Measurements from ENCODE around the gene CAMK2A. TPM values are rescaled to one million over a fixed set of nuclear protein-coding genes. Genes with fewer than 3 reads are reported as not detected.

CAMK2A gene
- total and polyA plus RNA-seq, 2 of the 4 experiments (the other 2 are of a cell fraction) = 0.18 to 0.19 TPM

DNA sequence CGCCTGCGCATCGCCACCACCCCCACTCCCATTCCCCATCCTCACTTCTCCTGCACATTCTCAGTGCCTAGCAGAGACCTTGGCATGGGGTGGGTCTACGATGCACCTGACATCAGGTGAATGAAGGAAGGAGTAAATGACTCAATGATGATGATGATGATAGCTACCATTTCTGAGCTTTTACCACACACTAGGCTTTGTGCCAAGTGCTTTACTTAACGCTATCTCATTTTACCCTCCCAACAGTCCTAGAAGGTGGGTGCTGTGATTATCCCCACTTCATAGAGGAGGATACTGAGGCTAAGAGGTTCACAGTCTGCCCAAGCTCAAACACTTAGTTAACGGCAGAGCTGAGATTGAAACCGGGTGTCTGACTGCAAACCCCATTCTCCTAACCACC lies 27.1 kb downstream of the CAMK2A start:
- no CpG with 5 or more reads among the region's 7 CpGs for WGBS, 2 experiments (ENCODE audit: extremely low coverage in 2 of 2, insufficient read length in 1 of 2)
- H3K23ac ChIP-seq (ENCODE audit: low read depth, low read length) = no peak overlapping the region
- H2BK5ac ChIP-seq (ENCODE audit: low read depth, low read length, poor library complexity, severe bottlenecking) = no peak overlapping the region
- no peak overlapping the region for H3K4me3 ChIP-seq (ENCODE audit: insufficient read depth, low read depth, low read length)
- H2BK20ac ChIP-seq (ENCODE audit: low read depth, low read length) = peak overlapping the region; percentile 49; the same call in 1 of the 2 replicates
- peaks cover 0 to 6% of the 10 kb centered on the region in 2 experiments; a peak in 1 of 4 replicates for H3K79me1 ChIP-seq (ENCODE audit: low read depth in 1 of 2, low read length in 2 of 2)
- 0 out of 2 replicates have a peak overlapping the region, but pooled peaks have one; percentile 47 for H4K91ac ChIP-seq (ENCODE audit: insufficient read depth, low read depth, low read length)
- no peak overlapping the region for H3K14ac ChIP-seq (replicated peaks; ENCODE audit: low read depth, low read length)
- ATAC-seq (ENCODE audit: low read depth) (no peak), DNase-seq (no peak)
- peak overlapping the region; percentile 49; the same call in 1 of the 2 replicates for H2AK5ac ChIP-seq (ENCODE audit: low read depth, low read length)
- POLR2A ChIA-PET (ENCODE audit: unreplicated experiment) = no interaction called here
- in situ Hi-C loops (cut with MboI; ENCODE audit: low sequenced_read_pairs) (loop anchor here (10.0 kb wide), 1 partner anchor 172 kb away; no protein-coding TSS in a partner anchor), dilution Hi-C loops (cut with HindIII; ENCODE audit: low sequenced_read_pairs, unreplicated experiment) (no loop called here), intact Hi-C loops (cut with micrococcal nuclease) (no loop called here)
- no peak overlapping the region for H3K27ac ChIP-seq (ENCODE audit: insufficient read depth, low read length)
- H2AK9ac ChIP-seq (replicated peaks; ENCODE audit: low read depth, low read length, poor library complexity) = no peak overlapping the region
- peaks cover 25% of the 10 kb centered on the region for H3K4me1 ChIP-seq (ENCODE audit: control insufficient read depth, insufficient read depth, low read length)
- CTCF ChIA-PET = no interaction called here
- H3K4me2 ChIP-seq (ENCODE audit: low read depth, low read length) = no peak overlapping the region
- BruUV-seq (replicated peaks) = no TSS peak
- H3K9me3 ChIP-seq (ENCODE audit: control insufficient read depth, insufficient read depth, low read length) = no peaks in the 10 kb centered on the region
- H3K56ac ChIP-seq (ENCODE audit: extremely low read depth, insufficient read depth, low read length) = no peak overlapping the region
- TF ChIP-seq CEBPB (IDR thresholded peaks at IDR 0.05; ENCODE audit: low read depth, low read length) = no peak
- TF ChIP-seq MAZ (IDR thresholded peaks at IDR 0.05; ENCODE audit: borderline replicate concordance, low read depth, low read length) = no peak
- TF ChIP-seq NFE2L2 (IDR thresholded peaks at IDR 0.05; ENCODE audit: low read depth, low read length) = no peak
- TF ChIP-seq FOS (IDR thresholded peaks at IDR 0.05; ENCODE audit: low read depth, low read length) = no peak
- TF ChIP-seq CTCF (conservative IDR thresholded peaks at IDR 0.05; ENCODE audit: low read depth, low read length) = no peak
- no peak for TF ChIP-seq POLR2A (IDR thresholded peaks at IDR 0.05; ENCODE audit: low read depth, low read length)
- TF ChIP-seq RFX5 (IDR thresholded peaks at IDR 0.05; ENCODE audit: low read depth, low read length) = no peak
- no peak for TF ChIP-seq RCOR1 (IDR thresholded peaks at IDR 0.05; ENCODE audit: insufficient replicate concordance, low read length)
- TF ChIP-seq, protein P1, sequence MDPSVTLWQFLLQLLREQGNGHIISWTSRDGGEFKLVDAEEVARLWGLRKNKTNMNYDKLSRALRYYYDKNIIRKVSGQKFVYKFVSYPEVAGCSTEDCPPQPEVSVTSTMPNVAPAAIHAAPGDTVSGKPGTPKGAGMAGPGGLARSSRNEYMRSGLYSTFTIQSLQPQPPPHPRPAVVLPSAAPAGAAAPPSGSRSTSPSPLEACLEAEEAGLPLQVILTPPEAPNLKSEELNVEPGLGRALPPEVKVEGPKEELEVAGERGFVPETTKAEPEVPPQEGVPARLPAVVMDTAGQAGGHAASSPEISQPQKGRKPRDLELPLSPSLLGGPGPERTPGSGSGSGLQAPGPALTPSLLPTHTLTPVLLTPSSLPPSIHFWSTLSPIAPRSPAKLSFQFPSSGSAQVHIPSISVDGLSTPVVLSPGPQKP (IDR thresholded peaks at IDR 0.05; ENCODE audit: borderline replicate concordance, low read depth, low read length) = no peak
- TF ChIP-seq BHLHE40 (IDR thresholded peaks at IDR 0.05; ENCODE audit: low read depth, low read length) = no peak
- no peak for TF ChIP-seq MXI1 (IDR thresholded peaks at IDR 0.05; ENCODE audit: borderline replicate concordance, low read depth, low read length)
- TF ChIP-seq, protein P2, sequence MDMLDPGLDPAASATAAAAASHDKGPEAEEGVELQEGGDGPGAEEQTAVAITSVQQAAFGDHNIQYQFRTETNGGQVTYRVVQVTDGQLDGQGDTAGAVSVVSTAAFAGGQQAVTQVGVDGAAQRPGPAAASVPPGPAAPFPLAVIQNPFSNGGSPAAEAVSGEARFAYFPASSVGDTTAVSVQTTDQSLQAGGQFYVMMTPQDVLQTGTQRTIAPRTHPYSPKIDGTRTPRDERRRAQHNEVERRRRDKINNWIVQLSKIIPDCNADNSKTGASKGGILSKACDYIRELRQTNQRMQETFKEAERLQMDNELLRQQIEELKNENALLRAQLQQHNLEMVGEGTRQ (IDR thresholded peaks at IDR 0.05; ENCODE audit: low read depth, low read length) = no peak
- no peak for TF ChIP-seq CHD1 (IDR thresholded peaks at IDR 0.05; ENCODE audit: low read depth, low read length)
- H3K27me3 ChIP-seq (ENCODE audit: control insufficient read depth, insufficient read depth, low read length) = no peaks in the 10 kb centered on the region
- no peak overlapping the region for H4K5ac ChIP-seq (ENCODE audit: low read depth, low read length)
- no peaks in the 10 kb centered on the region for H4K20me1 ChIP-seq (ENCODE audit: insufficient read depth, low read length)
- H3K4ac ChIP-seq (ENCODE audit: low read depth, low read length) = no peak overlapping the region; the same call in 1 of the 2 replicates
- no peak overlapping the region for H2BK120ac ChIP-seq (ENCODE audit: low read depth, low read length)
- H3K36me3 ChIP-seq (ENCODE audit: control insufficient read depth, insufficient read depth, low read length) = no peaks in the 10 kb centered on the region
- H3K18ac ChIP-seq (ENCODE audit: low read depth, low read length) = no peak overlapping the region
- H2AFZ ChIP-seq (replicated peaks; ENCODE audit: low read length, poor library complexity) = peak overlapping the region; percentile 25
- H4K8ac ChIP-seq (ENCODE audit: low read depth in 2 of 2, low read length in 2 of 2) = peak overlapping the region in 1 of 2 experiments; percentile 4; a peak in 1 of 4 replicates
- H3K9me1 ChIP-seq (ENCODE audit: insufficient read depth, low read length) = peaks cover 19% of the 10 kb centered on the region
- no peak overlapping the region for H3K9ac ChIP-seq (ENCODE audit: low read depth, low read length)
- H2BK15ac ChIP-seq (ENCODE audit: low read depth, low read length) = no peak overlapping the region

All from IMR-90 (cell line).